IPS-11a (cell line): Measurements from ENCODE around the gene SATB2.

Source experiments
- H3K4me3 ChIP-seq: one replicate; pipeline ENCODE4 v1.5.1; 2013; ENCODE audit warnings: low read depth, low read length, control low read depth

SATB2 gene

GRCh38 chr2:199409759-199410529 is 47.8 kb downstream of the SATB2 start:
- no peak overlapping the region for H3K4me3 ChIP-seq

- no peak overlapping the region for H3K4me3 ChIP-seq
These were observed 50.3 kb downstream of the SATB2 start for GRCh38 chr2:199407421-199407820.

GRCh38 chr2:199405241-199405640 is 52.5 kb downstream of the SATB2 start:
- no peak overlapping the region for H3K4me3 ChIP-seq

- no peak overlapping the region for H3K4me3 ChIP-seq
These were observed 52.9 kb downstream of the SATB2 start for GRCh38 chr2:199404841-199405240.

GRCh38 chr2:199395311-199395710 is 62.4 kb downstream of the SATB2 start:
- H3K4me3 ChIP-seq = no peak overlapping the region

- H3K4me3 ChIP-seq = no peak overlapping the region
These were observed 65.4 kb downstream of the SATB2 start for GRCh38 chr2:199392363-199392762.

GRCh38 chr2:199388728-199389268 is 68.9 kb downstream of the SATB2 start:
- no peak overlapping the region for H3K4me3 ChIP-seq

- H3K4me3 ChIP-seq = no peak overlapping the region
These were observed 73.7 kb downstream of the SATB2 start for GRCh38 chr2:199384043-199384442.

GRCh38 chr2:199383021-199383420 is 74.7 kb downstream of the SATB2 start:
- no peak overlapping the region for H3K4me3 ChIP-seq

GRCh38 chr2:199382091-199382490 is 75.6 kb downstream of the SATB2 start:
- H3K4me3 ChIP-seq = no peak overlapping the region

- no peak overlapping the region for H3K4me3 ChIP-seq
These were observed 76.2 kb downstream of the SATB2 start for GRCh38 chr2:199381531-199381930.

- no peak overlapping the region for H3K4me3 ChIP-seq
These were observed 78.6 kb downstream of the SATB2 start for GRCh38 chr2:199378948-199379650.

- H3K4me3 ChIP-seq = no peak overlapping the region
These were observed 87.5 kb downstream of the SATB2 start for GRCh38 chr2:199370150-199370780.

- no peak overlapping the region for H3K4me3 ChIP-seq
These were observed 91.3 kb downstream of the SATB2 start for GRCh38 chr2:199366406-199366805.

GRCh38 chr2:199364153-199364552 is 93.6 kb downstream of the SATB2 start:
- no peak overlapping the region for H3K4me3 ChIP-seq

- no peak overlapping the region for H3K4me3 ChIP-seq
These were observed 101.3 kb downstream of the SATB2 start for GRCh38 chr2:199356412-199356811.

- no peak overlapping the region for H3K4me3 ChIP-seq
These were observed 108.9 kb downstream of the SATB2 start for GRCh38 chr2:199348871-199349270.

GRCh38 chr2:199344012-199344411 is 113.7 kb downstream of the SATB2 start:
- no peak overlapping the region for H3K4me3 ChIP-seq

GRCh38 chr2:199342334-199342733 is 115.4 kb downstream of the SATB2 start:
- H3K4me3 ChIP-seq = no peak overlapping the region

GRCh38 chr2:199341123-199341522 is 116.6 kb downstream of the SATB2 start:
- no peak overlapping the region for H3K4me3 ChIP-seq

GRCh38 chr2:199339891-199340605 is 117.7 kb downstream of the SATB2 start:
- no peak overlapping the region for H3K4me3 ChIP-seq
